Measurements from ENCODE around the gene JMJD1C.
"Not testable (repeated sequence)": the region's sequence is repeated elsewhere in the genome, so short reads cannot be mapped to it uniquely, and the experiment has no call there.

Gene JMJD1C

GRCh38 chr10:63365976-63366765, 99.6 kb downstream of the JMJD1C start:
- DNase-seq (ENCODE audit: low read depth): no peak

- DNase-seq (ENCODE audit: low read depth): no peak
Measured at GRCh38 chr10:63364918-63365317, 100.9 kb downstream of the JMJD1C start.

GRCh38 chr10:63363951-63364350, 101.8 kb downstream of the JMJD1C start:
- no peak for DNase-seq (ENCODE audit: low read depth)

- DNase-seq (ENCODE audit: low read depth): no peak
Measured at GRCh38 chr10:63355682-63356081, 110.1 kb downstream of the JMJD1C start.

GRCh38 chr10:63352976-63353375, 112.8 kb downstream of the JMJD1C start:
- DNase-seq (ENCODE audit: low read depth): no peak

GRCh38 chr10:63348245-63348850, 117.4 kb downstream of the JMJD1C start:
- DNase-seq (ENCODE audit: low read depth): no peak

- peak; percentile 6 for DNase-seq (ENCODE audit: low read depth)
Measured at GRCh38 chr10:63346015-63346441, 119.7 kb downstream of the JMJD1C start.

GRCh38 chr10:63344269-63344668, 121.5 kb downstream of the JMJD1C start:
- no peak for DNase-seq (ENCODE audit: low read depth)

- peak; percentile 11 for DNase-seq (ENCODE audit: low read depth)
Measured at GRCh38 chr10:63343476-63343875, 122.3 kb downstream of the JMJD1C start.

GRCh38 chr10:63339640-63340039, 126.1 kb downstream of the JMJD1C start:
- DNase-seq (ENCODE audit: low read depth): not testable (repeated sequence)

GRCh38 chr10:63337455-63338251, 128.1 kb downstream of the JMJD1C start:
- no peak for DNase-seq (ENCODE audit: low read depth)

GRCh38 chr10:63331586-63331985, 134.2 kb downstream of the JMJD1C start:
- no peak for DNase-seq (ENCODE audit: low read depth)

- DNase-seq (ENCODE audit: low read depth): no peak
Measured at GRCh38 chr10:63324495-63324854, 141.3 kb downstream of the JMJD1C start.

- DNase-seq (ENCODE audit: low read depth): no peak
Measured at GRCh38 chr10:63323701-63324494, 141.9 kb downstream of the JMJD1C start.

GRCh38 chr10:63320683-63321082, 145.1 kb downstream of the JMJD1C start:
- no peak for DNase-seq (ENCODE audit: low read depth)

- DNase-seq (ENCODE audit: low read depth): no peak
Measured at GRCh38 chr10:63319231-63319630, 146.5 kb downstream of the JMJD1C start.

- DNase-seq (ENCODE audit: low read depth): no peak
Measured at GRCh38 chr10:63318491-63318890, 147.3 kb downstream of the JMJD1C start.

GRCh38 chr10:63314020-63314419, 151.8 kb downstream of the JMJD1C start:
- no peak for DNase-seq (ENCODE audit: low read depth)

- no peak for DNase-seq (ENCODE audit: low read depth)
Measured at GRCh38 chr10:63313066-63313717, 152.6 kb downstream of the JMJD1C start.

GRCh38 chr10:63308628-63309027, 157.1 kb downstream of the JMJD1C start:
- no peak for DNase-seq (ENCODE audit: low read depth)

- no peak for DNase-seq (ENCODE audit: low read depth)
Measured at GRCh38 chr10:63304146-63304545, 161.6 kb downstream of the JMJD1C start.

GRCh38 chr10:63300801-63301200, 165.0 kb downstream of the JMJD1C start:
- DNase-seq (ENCODE audit: low read depth): no peak

Measured in GM04503 (cell line).